Activated CD4-positive, alpha-beta T cell treated with anti-CD3 and anti-CD28 coated beads, Interleukin-2, amount 10 ng/mL, durations not matched to agents 24 days and 14 days (primary cell): ENCODE results near the gene JAZF1. TPM values are rescaled to one million over a fixed set of nuclear protein-coding genes. Genes with fewer than 3 reads are reported as not detected.
A peak's percentile ranks its signal among the peaks of the same experiment; 100 is the strongest.

Source experiments
- DNase-seq: peaks from one replicate; pipeline ENCODE4 v3.0.0; 2022
- H3K27ac Mint-ChIP-seq: one replicate; pipeline ENCODE4 v1.8.0; 2022; ENCODE audit warnings: mild to moderate bottlenecking, mixed read lengths
- H3K27me3 Mint-ChIP-seq: one replicate; pipeline ENCODE4 v1.8.0; 2022; ENCODE audit warnings: mixed read lengths
- H3K36me3 Mint-ChIP-seq: one replicate; pipeline ENCODE4 v1.8.0; 2022; ENCODE audit warnings: low read depth, mild to moderate bottlenecking, mixed read lengths
- H3K4me1 Mint-ChIP-seq: one replicate; pipeline ENCODE4 v1.8.0; 2021; ENCODE audit warnings: mixed read lengths
- H3K4me3 Mint-ChIP-seq: one replicate; pipeline ENCODE4 v1.8.0; 2022; ENCODE audit warnings: mild to moderate bottlenecking, moderate library complexity, mixed read lengths
- H3K9me3 Mint-ChIP-seq: one replicate; pipeline ENCODE4 v1.8.0; 2021; ENCODE audit warnings: mixed read lengths
- intact Hi-C: fragments of 100-400 bp; cut with micrococcal nuclease; formaldehyde crosslinking; loops from one replicate; pipeline ENCODE4 v1.15.1; 2023
- total RNA-seq: library from RNA; stranded (reverse); gene quantifications from 2 replicates; pipeline ENCODE4 v1.2.3, GENCODE V29; 2022

JAZF1 gene
- total RNA-seq, 1 donor from 2014 or later: 4.2 TPM

DNA sequence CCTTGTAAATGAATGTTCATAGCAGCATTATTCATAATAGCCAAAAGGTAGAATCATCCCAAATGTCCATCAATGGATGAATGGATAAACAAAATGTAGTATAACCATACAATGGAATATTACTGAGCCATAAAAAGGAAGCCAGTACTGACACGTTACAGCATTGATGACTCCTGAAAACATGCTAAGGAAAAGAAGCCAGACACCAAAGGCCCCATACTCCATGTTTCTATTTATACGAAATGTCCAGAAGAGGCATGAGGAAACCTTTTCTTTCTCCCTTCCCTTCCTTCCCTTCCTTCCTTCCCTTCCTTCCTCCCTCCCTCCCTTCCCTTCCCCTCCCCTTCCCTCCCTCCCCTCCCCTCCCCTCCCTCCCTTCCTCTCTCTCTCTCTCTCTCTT, 131.9 kb downstream of the JAZF1 start:
- Mint-ChIP-seq H3K9me3 (no peaks in the 10 kb centered on the region), H3K4me3 (no peak overlapping the region), H3K27ac (no peak overlapping the region), H3K27me3 (peaks cover 21% of the 10 kb centered on the region), H3K36me3 (no peaks in the 10 kb centered on the region), H3K4me1 (no peaks in the 10 kb centered on the region)
- DNase-seq: no peak
- intact Hi-C loops: no loop called here

DNA sequence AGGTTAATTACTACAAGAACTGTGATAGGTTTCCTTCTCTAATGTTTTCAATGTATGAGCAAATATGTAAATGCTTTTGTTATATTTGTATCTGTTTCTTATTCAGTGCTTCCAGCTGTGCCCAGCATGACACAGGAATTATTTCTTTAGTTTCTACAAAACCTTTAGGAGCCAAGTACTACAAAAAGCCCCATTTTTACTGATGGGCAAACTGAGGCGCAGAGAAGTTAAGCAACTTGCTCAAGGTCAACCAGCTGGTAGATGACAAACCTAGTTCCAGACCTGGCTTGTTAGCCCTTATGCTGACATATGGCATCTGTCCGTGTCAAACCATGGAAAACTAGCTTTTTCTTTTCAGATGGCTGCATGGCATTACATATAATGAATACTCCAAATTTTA, 134.6 kb downstream of the JAZF1 start:
- Mint-ChIP-seq H3K27me3 (peaks cover 26% of the 10 kb centered on the region), H3K27ac (no peak overlapping the region), H3K9me3 (peaks cover 5% of the 10 kb centered on the region), H3K36me3 (no peaks in the 10 kb centered on the region), H3K4me3 (no peak overlapping the region), H3K4me1 (peaks cover 4% of the 10 kb centered on the region)
- no peak for DNase-seq
- intact Hi-C loops: no loop called here

DNA sequence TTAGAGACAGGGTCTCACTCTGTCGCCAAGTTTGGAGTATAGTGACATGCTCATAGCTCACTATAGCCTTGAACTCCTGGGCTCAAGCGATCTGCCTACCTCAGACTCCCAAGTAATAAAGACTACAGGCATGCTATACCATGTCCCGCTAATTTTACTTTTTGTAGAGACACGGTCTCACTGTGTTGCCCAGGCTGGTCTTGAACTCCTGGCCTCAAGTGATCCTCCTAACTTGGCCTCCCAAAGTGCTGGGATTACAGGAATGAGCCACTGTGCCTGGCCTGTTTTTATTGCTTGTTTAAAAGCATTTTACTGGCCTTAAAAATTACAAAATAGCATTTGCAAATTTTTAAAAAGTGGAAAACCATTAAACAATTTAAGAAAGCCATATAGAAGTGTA, 135.0 kb downstream of the JAZF1 start:
- no peak for DNase-seq
- intact Hi-C loops: loop anchor here (2.0 kb wide), 1 partner anchor 13 kb away; no protein-coding TSS in a partner anchor
- H3K4me1 Mint-ChIP-seq: peaks cover 4% of the 10 kb centered on the region
- H3K27ac Mint-ChIP-seq: no peak overlapping the region
- H3K9me3 Mint-ChIP-seq: peaks cover 5% of the 10 kb centered on the region
- no peaks in the 10 kb centered on the region for H3K36me3 Mint-ChIP-seq
- no peak overlapping the region for H3K4me3 Mint-ChIP-seq
- H3K27me3 Mint-ChIP-seq: peaks cover 27% of the 10 kb centered on the region

DNA sequence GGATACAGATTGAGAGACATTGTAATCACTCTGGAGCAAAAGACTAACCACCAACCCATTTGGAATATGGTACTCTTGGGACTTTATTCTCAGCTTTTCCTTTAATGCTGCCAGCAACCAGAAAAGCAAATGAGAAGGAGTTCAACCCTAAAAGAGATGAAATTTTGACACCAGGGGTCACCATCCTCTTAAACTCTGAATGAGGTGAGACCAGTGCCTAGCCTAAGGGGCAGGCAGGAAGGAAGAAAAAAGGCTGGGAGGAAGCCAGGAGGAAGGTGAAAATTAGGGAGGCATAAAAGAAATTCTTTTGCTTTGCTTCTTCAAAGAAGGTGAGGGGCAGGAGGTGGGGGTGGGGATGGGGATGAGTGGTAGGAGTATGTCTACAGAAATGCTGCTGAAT, 135.8 kb downstream of the JAZF1 start:
- Mint-ChIP-seq H3K36me3 (no peaks in the 10 kb centered on the region), H3K27me3 (peaks cover 33% of the 10 kb centered on the region), H3K4me3 (no peak overlapping the region), H3K9me3 (peaks cover 5% of the 10 kb centered on the region), H3K27ac (no peak overlapping the region), H3K4me1 (peaks cover 4% of the 10 kb centered on the region)
- DNase-seq: no peak
- intact Hi-C loops: loop anchor here (2.0 kb wide), 1 partner anchor 14 kb away; no protein-coding TSS in a partner anchor

DNA sequence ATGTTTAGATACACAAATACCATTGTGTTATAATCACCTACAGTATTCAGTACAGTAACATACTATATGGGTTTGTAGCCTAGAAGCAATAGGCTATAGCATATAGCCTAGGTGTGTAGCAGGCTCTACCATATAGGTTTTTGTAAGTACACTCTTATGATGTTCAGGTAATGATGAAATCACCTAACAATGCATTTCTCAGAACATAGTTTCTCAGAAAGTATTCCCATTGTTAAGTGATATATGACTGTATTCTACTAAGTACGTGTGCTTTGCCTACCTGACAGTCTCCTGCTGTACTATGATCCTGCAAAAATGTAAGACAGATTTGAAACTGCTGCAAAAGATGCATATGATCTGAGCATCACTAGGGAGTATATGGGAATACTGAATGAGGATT, 137.9 kb downstream of the JAZF1 start:
- peaks cover 5% of the 10 kb centered on the region for H3K9me3 Mint-ChIP-seq
- no peaks in the 10 kb centered on the region for H3K36me3 Mint-ChIP-seq
- peaks cover 39% of the 10 kb centered on the region for H3K27me3 Mint-ChIP-seq
- peaks cover 7% of the 10 kb centered on the region for H3K4me1 Mint-ChIP-seq
- DNase-seq: no peak
- H3K4me3 Mint-ChIP-seq: no peak overlapping the region
- H3K27ac Mint-ChIP-seq: no peak overlapping the region
- intact Hi-C loops: no loop called here

DNA sequence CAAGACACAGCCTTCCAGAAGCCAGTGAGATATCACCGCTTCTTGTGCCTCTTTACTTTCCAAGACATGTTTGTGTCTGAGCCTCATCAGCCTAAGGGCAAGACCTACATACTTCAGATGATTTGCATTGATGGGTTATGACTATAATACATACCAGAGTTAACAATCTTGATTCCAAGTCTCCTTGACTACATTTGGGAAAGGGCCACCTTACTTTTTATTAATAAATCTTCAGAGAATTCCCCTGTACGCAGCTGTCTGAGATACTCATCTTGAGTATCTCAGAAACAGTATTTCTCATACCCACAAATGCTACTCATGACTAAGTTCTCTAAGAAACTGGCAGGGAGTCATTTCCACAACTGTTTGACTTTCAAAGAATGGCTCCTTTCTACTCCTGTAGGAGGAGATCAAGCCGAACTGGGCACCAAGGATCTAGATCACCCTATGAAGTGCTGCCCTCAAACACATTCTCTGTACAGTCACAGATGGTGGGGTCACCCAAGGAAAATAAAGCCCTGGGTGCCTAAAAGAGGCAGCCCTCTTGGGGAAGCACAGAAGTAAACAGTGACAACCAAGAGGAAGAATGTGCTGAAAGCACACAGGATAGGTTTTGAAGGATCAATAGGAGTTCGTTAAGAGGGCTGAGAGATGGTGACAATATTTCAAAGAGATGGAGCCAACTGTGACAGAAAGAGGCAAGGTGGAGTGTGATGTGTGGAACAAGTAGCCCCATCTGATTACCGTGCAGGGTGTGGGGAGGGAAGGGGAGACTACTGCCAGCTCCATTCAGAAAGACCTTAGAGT, 138.9 kb downstream of the JAZF1 start:
- peaks cover 17% of the 10 kb centered on the region for H3K4me1 Mint-ChIP-seq
- H3K27ac Mint-ChIP-seq: no peak overlapping the region
- peaks cover 5% of the 10 kb centered on the region for H3K9me3 Mint-ChIP-seq
- intact Hi-C loops: no loop called here
- peaks cover 39% of the 10 kb centered on the region for H3K27me3 Mint-ChIP-seq
- DNase-seq: no peak
- H3K36me3 Mint-ChIP-seq: no peaks in the 10 kb centered on the region
- no peak overlapping the region for H3K4me3 Mint-ChIP-seq

DNA sequence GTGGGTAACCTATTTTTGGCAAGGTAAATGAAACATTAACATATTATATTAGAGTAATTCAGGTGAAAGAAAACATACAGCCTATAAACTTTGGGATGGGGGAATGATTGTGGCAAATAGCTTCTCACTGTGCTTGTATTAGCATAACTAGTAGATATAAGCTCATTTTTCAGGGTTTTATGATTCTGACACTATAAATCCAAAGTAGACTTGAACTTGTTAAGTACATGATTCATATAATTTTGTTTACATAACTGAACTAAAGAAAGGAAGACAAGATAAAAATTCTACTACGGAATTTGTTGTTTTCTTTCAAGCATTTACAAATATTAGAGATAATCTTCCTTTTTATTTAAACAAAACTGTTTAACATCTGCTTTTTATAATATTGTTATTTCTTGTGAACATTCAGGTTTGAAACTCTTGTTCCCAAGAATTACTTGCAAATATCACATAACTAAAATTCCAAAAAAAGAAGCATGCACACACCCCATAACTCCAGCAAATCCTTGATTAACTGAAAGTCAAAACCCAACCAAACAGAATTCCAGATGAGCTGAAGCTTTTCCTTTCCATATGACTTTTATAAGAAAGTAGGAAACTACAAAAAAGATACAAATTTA, 142.3 kb downstream of the JAZF1 start:
- no peak overlapping the region for H3K27ac Mint-ChIP-seq
- peaks cover 25% of the 10 kb centered on the region for H3K4me1 Mint-ChIP-seq
- intact Hi-C loops: loop anchor here (5.0 to 10.0 kb wide), 3 partner anchors 141 to 373 kb away; partner anchors contain the start of gene HIBADH
- no peak overlapping the region for H3K4me3 Mint-ChIP-seq
- no peaks in the 10 kb centered on the region for H3K36me3 Mint-ChIP-seq
- no peak for DNase-seq
- peaks cover 26% of the 10 kb centered on the region for H3K27me3 Mint-ChIP-seq
- peaks cover 5% of the 10 kb centered on the region for H3K9me3 Mint-ChIP-seq

DNA sequence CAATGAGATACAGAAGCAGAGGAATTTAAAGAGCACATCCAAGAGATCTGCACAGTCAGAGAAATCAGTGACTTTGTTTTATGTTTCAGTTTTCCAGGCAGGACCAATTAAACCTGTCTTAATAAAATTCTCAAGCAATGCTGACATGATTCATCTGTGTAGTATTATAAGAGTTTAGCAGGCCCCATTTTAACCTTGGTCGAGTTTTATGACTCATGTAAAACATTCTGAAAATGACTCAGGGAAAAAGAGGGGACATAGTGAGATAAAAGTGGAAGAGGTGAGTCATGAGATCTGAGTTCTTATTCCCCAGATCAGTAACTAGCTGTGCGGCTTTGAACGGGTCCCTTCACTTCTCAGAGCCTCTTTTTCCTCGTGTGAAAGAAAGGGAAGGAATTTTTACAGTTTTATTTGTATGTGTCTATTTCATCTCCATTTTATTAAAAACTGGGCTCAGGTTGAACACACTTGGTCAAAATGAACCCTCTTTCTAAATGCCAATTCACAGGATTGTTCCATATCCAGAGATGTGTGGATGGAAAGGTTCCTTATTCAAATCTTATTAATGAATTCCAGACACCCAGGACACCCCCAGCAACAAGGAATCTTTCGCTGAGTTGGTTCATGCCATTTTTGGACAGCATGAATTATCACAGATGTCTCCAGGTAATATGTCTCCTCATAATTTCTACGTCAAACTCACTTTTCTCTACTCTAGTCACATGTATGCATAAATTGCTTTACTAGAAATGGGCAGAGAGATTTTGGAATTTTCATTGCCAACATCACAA, 143.2 kb downstream of the JAZF1 start:
- peaks cover 5% of the 10 kb centered on the region for H3K9me3 Mint-ChIP-seq
- no peaks in the 10 kb centered on the region for H3K36me3 Mint-ChIP-seq
- H3K27me3 Mint-ChIP-seq: peaks cover 30% of the 10 kb centered on the region
- no peak for DNase-seq
- H3K4me1 Mint-ChIP-seq: peaks cover 25% of the 10 kb centered on the region
- peak overlapping the region; percentile 54 for H3K27ac Mint-ChIP-seq
- intact Hi-C loops: loop anchor here (1.0 to 10.0 kb wide), 6 partner anchors 115 to 373 kb away; partner anchors contain the start of gene HIBADH
- no peak overlapping the region for H3K4me3 Mint-ChIP-seq

DNA sequence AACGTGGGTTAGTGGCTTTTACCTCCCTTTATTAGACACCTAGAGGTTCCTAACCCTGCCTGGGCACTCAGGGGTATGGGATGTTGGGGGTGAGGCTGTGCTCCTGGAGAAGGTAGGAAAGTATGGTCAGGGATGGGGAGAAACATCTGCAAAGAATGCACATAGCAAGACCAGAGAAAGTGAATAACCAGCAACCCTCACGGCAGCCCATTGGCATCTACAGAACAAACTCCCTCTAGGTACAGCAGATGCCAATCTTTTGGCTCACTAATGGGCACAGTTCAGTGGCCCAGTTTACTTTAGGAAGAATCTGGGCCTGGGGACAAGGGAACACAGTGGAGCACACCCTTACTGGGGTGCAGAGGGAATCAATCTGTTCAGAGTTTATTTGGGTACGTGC, 143.9 kb downstream of the JAZF1 start:
- Mint-ChIP-seq H3K27ac (peak overlapping the region; percentile 54), H3K27me3 (peaks cover 28% of the 10 kb centered on the region), H3K9me3 (no peaks in the 10 kb centered on the region), H3K4me3 (no peak overlapping the region), H3K4me1 (peaks cover 22% of the 10 kb centered on the region), H3K36me3 (no peaks in the 10 kb centered on the region)
- no peak for DNase-seq
- intact Hi-C loops: loop anchor here (1.0 to 10.0 kb wide), 6 partner anchors 116 to 372 kb away; partner anchors contain the start of gene HIBADH

DNA sequence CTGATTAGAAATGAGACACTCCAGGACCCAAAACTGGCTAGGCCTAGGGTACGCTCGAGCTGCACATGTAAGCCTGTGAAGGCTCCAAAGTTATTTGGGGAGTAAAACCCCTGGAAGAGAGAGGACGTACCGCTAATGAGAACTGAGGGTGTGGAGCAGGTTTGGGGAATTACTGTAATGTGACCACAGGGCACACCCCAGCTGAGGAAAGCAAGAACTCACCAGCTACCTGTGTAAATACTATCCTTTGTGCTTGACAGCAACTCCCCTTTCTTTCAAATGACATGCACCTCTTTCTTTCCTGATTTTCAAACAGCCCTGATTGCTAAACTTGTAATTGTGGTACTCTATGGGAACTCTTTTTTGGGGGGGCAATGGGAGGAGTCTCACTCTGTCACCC, 147.2 kb downstream of the JAZF1 start:
- H3K27me3 Mint-ChIP-seq: peaks cover 16% of the 10 kb centered on the region
- peaks cover 22% of the 10 kb centered on the region for H3K4me1 Mint-ChIP-seq
- no peak for DNase-seq
- no peaks in the 10 kb centered on the region for H3K36me3 Mint-ChIP-seq
- no peak overlapping the region for H3K27ac Mint-ChIP-seq
- intact Hi-C loops: loop anchor here (10.0 kb wide), 2 partner anchors 249 to 369 kb away; partner anchors contain the start of gene HIBADH
- H3K9me3 Mint-ChIP-seq: no peaks in the 10 kb centered on the region
- no peak overlapping the region for H3K4me3 Mint-ChIP-seq

DNA sequence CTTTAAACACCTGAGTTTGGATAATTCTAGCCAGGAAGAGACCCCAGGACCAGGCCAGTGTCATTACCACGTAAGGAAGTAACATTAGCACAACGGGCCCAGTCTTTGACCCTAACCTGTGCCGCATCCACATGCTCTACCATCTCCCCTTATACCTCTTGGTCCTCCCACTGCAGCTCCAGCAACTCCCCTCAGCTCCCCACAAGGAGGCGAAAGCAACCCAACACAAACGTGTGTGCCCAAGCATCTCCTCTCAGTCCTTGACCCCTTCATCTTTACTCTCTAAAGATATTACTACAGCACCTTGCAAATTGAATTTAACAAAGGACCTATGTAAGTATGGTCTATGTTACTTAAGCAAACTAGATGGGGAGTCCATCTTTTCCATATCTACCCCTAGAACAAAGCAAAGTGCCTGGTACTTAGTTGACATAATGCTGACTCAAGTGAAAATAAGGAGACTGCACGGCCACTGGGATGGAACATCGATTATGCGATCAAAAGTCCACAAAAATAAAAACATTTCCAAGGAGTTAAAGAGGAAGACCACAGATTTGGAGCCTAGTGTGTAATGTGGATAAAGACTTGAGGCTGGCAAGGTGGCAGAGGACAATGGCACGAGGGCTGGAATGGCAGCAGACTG, 147.7 kb downstream of the JAZF1 start:
- peaks cover 20% of the 10 kb centered on the region for H3K4me1 Mint-ChIP-seq
- DNase-seq: no peak
- no peak overlapping the region for H3K4me3 Mint-ChIP-seq
- no peak overlapping the region for H3K27ac Mint-ChIP-seq
- peaks cover 15% of the 10 kb centered on the region for H3K27me3 Mint-ChIP-seq
- no peaks in the 10 kb centered on the region for H3K9me3 Mint-ChIP-seq
- intact Hi-C loops: loop anchor here (10.0 kb wide), 2 partner anchors 248 to 368 kb away; partner anchors contain the start of gene HIBADH
- no peaks in the 10 kb centered on the region for H3K36me3 Mint-ChIP-seq

DNA sequence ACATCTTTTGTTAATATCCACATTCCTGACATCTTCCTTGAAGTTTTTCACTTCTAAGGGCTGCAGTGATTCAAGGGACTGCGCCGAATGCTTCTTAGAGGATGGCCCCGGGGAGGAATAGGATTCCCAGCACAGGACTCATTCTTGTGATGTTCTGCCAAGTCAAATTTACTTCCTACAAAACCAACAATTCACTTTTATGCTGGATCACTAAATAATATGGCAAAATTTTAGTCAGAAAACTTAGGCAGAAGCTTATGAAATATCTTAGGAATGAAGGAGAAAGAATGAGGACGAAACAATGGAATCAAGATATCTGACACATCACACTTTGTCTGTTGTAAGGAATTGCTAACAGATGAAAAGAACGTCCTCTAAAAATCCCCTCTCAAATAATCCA, 151.5 kb downstream of the JAZF1 start:
- Mint-ChIP-seq H3K4me1 (peaks cover 2% of the 10 kb centered on the region), H3K36me3 (no peaks in the 10 kb centered on the region), H3K9me3 (no peaks in the 10 kb centered on the region), H3K4me3 (no peak overlapping the region), H3K27ac (no peak overlapping the region), H3K27me3 (peaks cover 18% of the 10 kb centered on the region)
- intact Hi-C loops: no loop called here
- no peak for DNase-seq

DNA sequence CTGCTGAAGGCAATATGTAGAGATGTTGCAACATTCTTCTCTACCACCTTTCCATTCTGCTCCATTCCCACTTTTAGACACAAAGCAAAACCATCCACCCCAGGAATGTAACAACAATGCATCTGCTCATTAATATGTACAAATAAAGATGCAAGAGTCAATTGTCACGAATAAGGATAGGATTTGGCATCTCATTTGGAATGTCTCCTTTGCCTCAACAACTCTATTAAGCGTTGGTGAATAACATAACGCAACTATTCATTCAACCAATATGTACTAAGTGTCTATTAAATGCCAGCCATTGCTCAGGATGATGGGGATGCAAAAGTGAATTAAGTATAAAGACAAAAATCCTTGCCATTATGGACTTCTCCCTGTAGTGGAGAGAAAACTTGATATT, 152.1 kb downstream of the JAZF1 start:
- intact Hi-C loops: no loop called here
- peaks cover 18% of the 10 kb centered on the region for H3K27me3 Mint-ChIP-seq
- no peaks in the 10 kb centered on the region for H3K36me3 Mint-ChIP-seq
- peaks cover under 1% of the 10 kb centered on the region for H3K4me1 Mint-ChIP-seq
- DNase-seq: no peak
- no peak overlapping the region for H3K27ac Mint-ChIP-seq
- H3K4me3 Mint-ChIP-seq: no peak overlapping the region
- no peaks in the 10 kb centered on the region for H3K9me3 Mint-ChIP-seq
